ENCODE results near the gene RPP14. TPM values are rescaled to one million over a fixed set of nuclear protein-coding genes. Genes with fewer than 3 reads are reported as not detected.

RPP14 gene
- total RNA-seq, 4 donors from 2014 or later, result 9.1 to 16.0 (median 10.4) TPM

DNA sequence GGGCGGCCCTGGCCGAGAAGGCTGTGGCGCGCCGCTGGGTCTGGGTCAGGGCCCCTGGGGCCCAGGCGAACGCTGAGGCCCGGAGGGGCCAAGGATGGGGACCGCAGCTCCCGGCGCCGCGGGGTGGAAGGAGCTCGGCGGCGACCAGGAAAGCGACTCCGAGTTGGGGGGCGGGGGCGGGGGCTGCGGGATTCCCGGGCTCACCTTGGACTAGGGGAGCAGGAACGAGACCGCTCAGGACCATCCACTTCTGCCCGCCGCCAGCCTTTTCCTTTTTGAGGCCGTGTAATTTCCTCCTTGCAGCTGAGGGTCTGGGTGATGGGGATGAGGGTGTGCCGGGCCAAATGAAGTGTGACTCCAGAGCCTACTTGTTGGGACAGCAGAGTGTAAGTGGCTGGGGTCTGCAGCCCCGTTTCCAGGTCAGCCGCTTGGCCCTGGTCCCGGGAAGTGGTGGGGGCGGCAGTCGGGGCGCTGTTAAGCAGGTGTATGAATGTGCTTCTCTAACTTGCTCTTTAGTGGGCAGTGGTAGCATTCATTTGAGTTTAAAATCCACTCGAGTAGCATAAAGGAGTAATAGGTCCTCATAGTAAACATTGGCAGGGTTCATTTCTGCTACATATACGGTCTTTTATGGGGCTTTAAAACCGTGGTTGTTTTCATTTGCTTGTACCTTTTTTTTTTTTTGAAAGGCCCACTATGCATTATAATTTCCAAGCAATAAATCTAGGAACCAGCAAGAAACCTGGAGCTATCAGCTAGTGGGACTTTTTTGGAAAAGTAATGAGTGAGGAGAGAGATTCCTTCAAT is 27.4 kb downstream of the RPP14 start:
- TF ChIP-seq EP300 (IDR thresholded peaks at IDR 0.05) (no peak), POLR2A (IDR thresholded peaks at IDR 0.05; ENCODE audit: low read depth) (no peak), POLR2AphosphoS5 (IDR thresholded peaks at IDR 0.05) (no peak)
- TF ChIP-seq, protein P1, sequence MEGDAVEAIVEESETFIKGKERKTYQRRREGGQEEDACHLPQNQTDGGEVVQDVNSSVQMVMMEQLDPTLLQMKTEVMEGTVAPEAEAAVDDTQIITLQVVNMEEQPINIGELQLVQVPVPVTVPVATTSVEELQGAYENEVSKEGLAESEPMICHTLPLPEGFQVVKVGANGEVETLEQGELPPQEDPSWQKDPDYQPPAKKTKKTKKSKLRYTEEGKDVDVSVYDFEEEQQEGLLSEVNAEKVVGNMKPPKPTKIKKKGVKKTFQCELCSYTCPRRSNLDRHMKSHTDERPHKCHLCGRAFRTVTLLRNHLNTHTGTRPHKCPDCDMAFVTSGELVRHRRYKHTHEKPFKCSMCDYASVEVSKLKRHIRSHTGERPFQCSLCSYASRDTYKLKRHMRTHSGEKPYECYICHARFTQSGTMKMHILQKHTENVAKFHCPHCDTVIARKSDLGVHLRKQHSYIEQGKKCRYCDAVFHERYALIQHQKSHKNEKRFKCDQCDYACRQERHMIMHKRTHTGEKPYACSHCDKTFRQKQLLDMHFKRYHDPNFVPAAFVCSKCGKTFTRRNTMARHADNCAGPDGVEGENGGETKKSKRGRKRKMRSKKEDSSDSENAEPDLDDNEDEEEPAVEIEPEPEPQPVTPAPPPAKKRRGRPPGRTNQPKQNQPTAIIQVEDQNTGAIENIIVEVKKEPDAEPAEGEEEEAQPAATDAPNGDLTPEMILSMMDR (IDR thresholded peaks at IDR 0.05), result no peak

DNA sequence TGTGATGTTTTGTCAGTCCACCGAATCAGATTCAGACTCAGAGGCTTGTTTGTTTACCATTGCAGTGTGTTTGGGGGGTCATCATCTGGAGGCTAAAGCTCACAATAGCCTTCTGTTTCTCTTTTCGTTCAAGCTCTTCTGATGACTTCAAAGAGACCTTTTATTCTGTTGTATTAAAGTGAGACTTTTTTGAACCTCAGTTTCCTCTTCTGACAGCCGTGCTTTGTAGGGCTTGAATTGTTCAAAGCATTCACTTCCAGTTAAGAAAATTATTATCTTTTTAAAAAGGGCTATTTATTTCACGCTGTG is 27.9 kb downstream of the RPP14 start:
- TF ChIP-seq, protein P1 (IDR thresholded peaks at IDR 0.05), result no peak
- TF ChIP-seq EP300 (IDR thresholded peaks at IDR 0.05), result no peak
- no peak for TF ChIP-seq POLR2A (IDR thresholded peaks at IDR 0.05; ENCODE audit: low read depth)
- no peak for TF ChIP-seq POLR2AphosphoS5 (IDR thresholded peaks at IDR 0.05)
- peak overlapping the region; percentile 89 to 95 (median 95) for H3K4me3 ChIP-seq
- intact Hi-C loops (cut with DNase I), result loop anchor here (5.0 kb wide), 2 partner anchors 78 to 158 kb away; partner anchors contain the start of gene KCTD6
- H3K4me1 ChIP-seq, result peaks cover 17 to 52% (median 44%) of the 10 kb centered on the region in 4 donors
- DNase-seq (ENCODE audit: extremely low spot score), result no peak
- H3K27me3 ChIP-seq, result no peaks in the 10 kb centered on the region
- WGBS, result 27% methylated on average over 4 of the region's 4 CpGs
- peak overlapping the region; percentile 79 to 82 (median 80) for H3K27ac ChIP-seq (replicated peaks in 1 of 4)
- no peaks in the 10 kb centered on the region for H3K36me3 ChIP-seq
- no peaks in the 10 kb centered on the region for H3K9me3 ChIP-seq

More for the DNA sequence above, 27.4 kb downstream of the RPP14 start:
- DNase-seq (ENCODE audit: extremely low spot score), result no peak
- Histone ChIP-seq H3K36me3 (no peaks in the 10 kb centered on the region), H3K4me3 (peak overlapping the region; percentile 89 to 95 (median 95)), H3K27me3 (no peaks in the 10 kb centered on the region), H3K4me1 (peaks cover 17 to 52% (median 44%) of the 10 kb centered on the region in 4 donors), H3K27ac (replicated peaks in 1 of 4) (peak overlapping the region; percentile 79 to 82 (median 80)), H3K9me3 (no peaks in the 10 kb centered on the region)
- intact Hi-C loops (cut with DNase I), result loop anchor here (5.0 kb wide), 2 partner anchors 79 to 159 kb away; partner anchors contain the start of gene KCTD6
- WGBS, result under 1% methylated on average over 30 of the region's 37 CpGs

DNA sequence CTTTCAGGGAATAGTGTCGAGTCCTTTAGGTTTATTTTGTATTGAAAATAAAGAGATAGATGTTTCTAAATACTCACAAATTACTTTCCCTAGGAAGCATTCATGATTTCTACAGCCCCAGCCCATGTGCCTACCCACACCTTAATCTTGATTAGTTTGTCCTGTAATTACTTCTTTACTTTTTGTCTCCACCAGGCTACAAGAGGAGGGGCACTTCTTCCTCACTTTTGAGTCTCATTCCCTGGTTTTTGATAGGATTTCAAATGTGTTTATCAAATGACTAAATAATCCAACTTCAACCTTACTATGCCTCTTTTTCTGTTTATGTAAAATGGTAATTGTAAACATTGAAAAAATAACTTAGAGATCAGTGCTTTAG is 28.4 kb downstream of the RPP14 start:
- H3K4me3 ChIP-seq, result peak overlapping the region; percentile 89 to 95 (median 95)
- no peak for DNase-seq (ENCODE audit: extremely low spot score)
- H3K27ac ChIP-seq (replicated peaks in 1 of 4), result peak overlapping the region in 3 of 4 donors; percentile 61 to 81 (median 80)
- H3K4me1 ChIP-seq, result peaks cover 17 to 52% (median 44%) of the 10 kb centered on the region in 4 donors
- TF ChIP-seq, protein P1 (IDR thresholded peaks at IDR 0.05), result no peak
- TF ChIP-seq EP300 (IDR thresholded peaks at IDR 0.05), result no peak
- no peak for TF ChIP-seq POLR2A (IDR thresholded peaks at IDR 0.05; ENCODE audit: low read depth)
- TF ChIP-seq POLR2AphosphoS5 (IDR thresholded peaks at IDR 0.05), result no peak
- intact Hi-C loops (cut with DNase I), result loop anchor here (5.0 kb wide), 2 partner anchors 78 to 158 kb away; partner anchors contain the start of gene KCTD6
- no peaks in the 10 kb centered on the region for H3K27me3 ChIP-seq
- H3K9me3 ChIP-seq, result no peaks in the 10 kb centered on the region
- peaks cover 0 to 3% (median 0%) of the 10 kb centered on the region in 4 donors for H3K36me3 ChIP-seq
- WGBS, result 79% methylated on average over 1 of the region's 1 CpG

DNA sequence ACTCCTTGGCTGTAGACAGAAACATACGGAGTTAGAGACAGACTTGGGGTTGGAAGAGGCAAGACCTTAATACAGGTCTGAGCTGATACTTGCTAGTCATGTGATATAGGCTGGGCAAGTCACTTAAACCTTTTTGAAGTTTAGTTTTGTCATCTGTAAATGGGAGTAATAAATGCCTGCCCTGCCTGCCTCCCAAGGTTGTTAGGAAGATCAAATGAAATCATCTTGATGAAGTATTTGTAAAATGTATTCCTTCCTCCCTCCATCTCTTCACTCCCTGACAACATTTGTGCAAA is 29.6 kb downstream of the RPP14 start:
- WGBS, result 13% methylated on average over 1 of the region's 1 CpG
- H3K4me3 ChIP-seq, result peak overlapping the region; percentile 1 to 95 (median 48)
- no peak for TF ChIP-seq POLR2AphosphoS5 (IDR thresholded peaks at IDR 0.05)
- no peak for TF ChIP-seq POLR2A (IDR thresholded peaks at IDR 0.05; ENCODE audit: low read depth)
- no peak for TF ChIP-seq EP300 (IDR thresholded peaks at IDR 0.05)
- TF ChIP-seq, protein P1 (IDR thresholded peaks at IDR 0.05), result no peak

More for the DNA sequence above, 29.6 kb downstream of the RPP14 start:
- Histone ChIP-seq H3K27me3 (no peaks in the 10 kb centered on the region), H3K4me1 (peaks cover 17 to 52% (median 44%) of the 10 kb centered on the region in 4 donors), H3K27ac (replicated peaks in 1 of 4) (peak overlapping the region; percentile 45 to 81 (median 70)), H3K36me3 (peaks cover 0 to 3% (median 1%) of the 10 kb centered on the region in 4 donors), H3K9me3 (no peaks in the 10 kb centered on the region)
- no peak for DNase-seq (ENCODE audit: extremely low spot score)
- intact Hi-C loops (cut with DNase I), result no loop called here
